ENCODE data around the gene CCDC85C. TPM values are rescaled to one million over a fixed set of nuclear protein-coding genes. Genes with fewer than 3 reads are reported as not detected.

Gene CCDC85C
- polyA plus RNA-seq, 1 of the 3 experiments (the other 2 are of a cell fraction): 9.6 TPM

DNA sequence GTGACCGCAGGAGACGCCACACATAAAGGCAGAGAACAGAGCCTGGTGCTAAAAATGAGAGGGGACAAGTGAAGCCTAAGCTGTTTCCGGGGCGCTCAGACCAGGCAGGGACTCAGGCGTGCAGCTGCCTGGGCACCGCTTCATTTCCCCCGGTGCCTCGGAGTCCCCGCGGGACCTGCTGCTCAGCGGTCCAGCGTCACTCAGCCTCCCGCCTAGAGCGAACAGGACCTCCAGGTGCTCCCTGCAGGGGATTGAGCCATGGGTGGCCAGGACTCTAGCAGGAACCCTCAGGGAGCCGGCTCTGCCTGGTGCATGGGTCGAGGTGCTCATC is 31.0 kb downstream of the CCDC85C start (continued):
- TF ChIP-seq SMC3 (IDR thresholded peaks at IDR 0.05; ENCODE audit: low read depth, low read length): no peak
- TF ChIP-seq, protein P1, sequence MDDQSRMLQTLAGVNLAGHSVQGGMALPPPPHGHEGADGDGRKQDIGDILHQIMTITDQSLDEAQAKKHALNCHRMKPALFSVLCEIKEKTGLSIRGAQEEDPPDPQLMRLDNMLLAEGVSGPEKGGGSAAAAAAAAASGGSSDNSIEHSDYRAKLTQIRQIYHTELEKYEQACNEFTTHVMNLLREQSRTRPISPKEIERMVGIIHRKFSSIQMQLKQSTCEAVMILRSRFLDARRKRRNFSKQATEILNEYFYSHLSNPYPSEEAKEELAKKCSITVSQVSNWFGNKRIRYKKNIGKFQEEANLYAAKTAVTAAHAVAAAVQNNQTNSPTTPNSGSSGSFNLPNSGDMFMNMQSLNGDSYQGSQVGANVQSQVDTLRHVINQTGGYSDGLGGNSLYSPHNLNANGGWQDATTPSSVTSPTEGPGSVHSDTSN (IDR thresholded peaks at IDR 0.05): no peak

GRCh38 chr14:99572173-99572999 is 31.6 kb downstream of the CCDC85C start:
- Histone ChIP-seq H3F3A (replicated peaks; ENCODE audit: insufficient read depth) (peaks cover 14% of the 10 kb centered on the region), H3K79me2 (ENCODE audit: insufficient read depth) (peaks cover 58% of the 10 kb centered on the region; the same call in 1 of the 2 replicates), H3K9me2 (no peaks in the 10 kb centered on the region), H3K4me1 (ENCODE audit: control insufficient read depth in 1 of 2, insufficient read depth in 2 of 2, low read depth in 1 of 2, low read length in 1 of 2) (peaks cover 54 to 99% of the 10 kb centered on the region in 2 experiments), H3K9me3 (no peaks in the 10 kb centered on the region), H3K27me3 (ENCODE audit: insufficient read depth) (no peaks in the 10 kb centered on the region), H3K9ac (no peak overlapping the region), H3K36me3 (replicated peaks in 1 of 2; ENCODE audit: control insufficient read depth in 1 of 2, insufficient read depth in 2 of 2, low read length in 1 of 2) (no peaks in the 10 kb centered on the region), H3K4me2 (no peak overlapping the region), H4K20me1 (ENCODE audit: insufficient read depth) (peaks cover 51% of the 10 kb centered on the region), H3K27ac (ENCODE audit: low read depth in 2 of 2, low read length in 1 of 2) (peak overlapping the region in 1 of 2 experiments; percentile 95; a peak in 2 of 4 replicates), H2AFZ (ENCODE audit: low read depth) (no peak overlapping the region), H3K4me3 (ENCODE audit: low read depth in 2 of 2, low read length in 1 of 2) (no peak overlapping the region)
- POLR2A ChIA-PET: interaction anchor here (0.9 to 3.2 kb wide), 6 partner anchors 8 to 33 kb away, joined by 3 to 14 read pairs (median 6); partner anchors contain the start of gene CCDC85C
- CTCF ChIA-PET: interaction anchor here (1.0 to 4.8 kb wide), 8 partner anchors 10 to 56 kb away, joined by 3 to 30 read pairs (median 8); partner anchors contain the start of gene CCDC85C
- peak; percentile 87 for DNase-seq
- WGBS (ENCODE audit: low lambda C conversion rate): 67% methylated on average over 11 of the region's 18 CpGs
- peak; percentile 74 for TF ChIP-seq TCF12 (IDR thresholded peaks at IDR 0.05)
- no peak for TF ChIP-seq FOXM1 (IDR thresholded peaks at IDR 0.05; ENCODE audit: low read depth)
- TF ChIP-seq RCOR1 (IDR thresholded peaks at IDR 0.05; ENCODE audit: low read length): peak; percentile 87
- TF ChIP-seq RAD21 (IDR thresholded peaks at IDR 0.05; ENCODE audit: low read length): no peak
- peak in 1 of 2 experiments; percentile 92; a peak in 2 of 4 replicates for TF ChIP-seq EP300 (IDR thresholded peaks at IDR 0.05; ENCODE audit: borderline replicate concordance in 1 of 2, low read depth in 1 of 2, low read length in 1 of 2)
- no peak for TF ChIP-seq JUND (IDR thresholded peaks at IDR 0.05)
- TF ChIP-seq ZBTB33 (IDR thresholded peaks at IDR 0.05; ENCODE audit: borderline replicate concordance, low read depth): no peak
- 0 out of 2 replicates have a peak, but pooled peaks have one; percentile 20 for TF ChIP-seq MXI1 (IDR thresholded peaks at IDR 0.05; ENCODE audit: low read depth, low read length)
- peak; percentile 76; the same call in 1 of the 2 replicates for TF ChIP-seq GATA2 (CRISPR knock-in tag; IDR thresholded peaks at IDR 0.05)
- no peak for TF ChIP-seq FOSL2 (IDR thresholded peaks at IDR 0.05; ENCODE audit: borderline replicate concordance, low read depth)
- peak; percentile 14; the same call in 1 of the 2 replicates for TF ChIP-seq NFIC (IDR thresholded peaks at IDR 0.05; ENCODE audit: borderline replicate concordance)
- TF ChIP-seq IRF3 (IDR thresholded peaks at IDR 0.05; ENCODE audit: low read depth, low read length): no peak
- peak; percentile 79 for TF ChIP-seq CHD2 (IDR thresholded peaks at IDR 0.05; ENCODE audit: low read length, partially characterized antibody)
- no peak for TF ChIP-seq YY1 (IDR thresholded peaks at IDR 0.05; ENCODE audit: low read depth)
- TF ChIP-seq, protein P2, sequence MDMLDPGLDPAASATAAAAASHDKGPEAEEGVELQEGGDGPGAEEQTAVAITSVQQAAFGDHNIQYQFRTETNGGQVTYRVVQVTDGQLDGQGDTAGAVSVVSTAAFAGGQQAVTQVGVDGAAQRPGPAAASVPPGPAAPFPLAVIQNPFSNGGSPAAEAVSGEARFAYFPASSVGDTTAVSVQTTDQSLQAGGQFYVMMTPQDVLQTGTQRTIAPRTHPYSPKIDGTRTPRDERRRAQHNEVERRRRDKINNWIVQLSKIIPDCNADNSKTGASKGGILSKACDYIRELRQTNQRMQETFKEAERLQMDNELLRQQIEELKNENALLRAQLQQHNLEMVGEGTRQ (IDR thresholded peaks at IDR 0.05; ENCODE audit: borderline replicate concordance, low read depth, low read length): no peak
